Neural cell (in vitro differentiated cells): Measurements from ENCODE around the gene C2CD2L. TPM values are rescaled to one million over a fixed set of nuclear protein-coding genes. Genes with fewer than 3 reads are reported as not detected.

Experiments
- H2AFZ ChIP-seq: fragments of 200-600, 300-800 bp; sonication (generic), shearing (Covaris generic); 2 replicates; pipeline ENCODE4 v1.6.0; 2014; ENCODE audit warnings: low read depth, mild to moderate bottlenecking, antibody characterized with exemption, low read length, moderate library complexity
- H3F3A ChIP-seq: fragments of 200-600 bp; shearing (Covaris generic); 2 replicates; pipeline ENCODE4 v1.6.1; 2016; ENCODE audit warnings: mild to moderate bottlenecking, moderate library complexity, mixed read lengths, antibody characterized with exemption, low read length; ENCODE audit not compliant: insufficient read depth, poor library complexity, severe bottlenecking
- H3K27ac ChIP-seq: fragments of 200-600, 300-800 bp; sonication (generic), shearing (Covaris generic); 2 replicates; pipeline ENCODE4 v1.5.1; 2014; ENCODE audit warnings: mild to moderate bottlenecking, low read length, moderate library complexity
- H3K27me3 ChIP-seq: fragments of 300-800, 200-600 bp; sonication (generic), shearing (Covaris generic); 2 replicates; pipeline ENCODE4 v1.6.0; 2014; ENCODE audit warnings: mild to moderate bottlenecking, low read depth, low read length, moderate library complexity; ENCODE audit not compliant: insufficient read depth
- H3K36me3 ChIP-seq: fragments of 300-800, 200-600 bp; sonication (generic), shearing (Covaris generic); 2 replicates; pipeline ENCODE4 v1.5.1; 2014; ENCODE audit warnings: mild to moderate bottlenecking, antibody characterized with exemption, low read length, moderate library complexity; ENCODE audit not compliant: insufficient read depth
- H3K4me2 ChIP-seq: fragments of 300-800, 200-600 bp; sonication (generic), shearing (Covaris generic); 2 replicates; pipeline ENCODE4 v1.6.0; 2014; ENCODE audit warnings: mild to moderate bottlenecking, low read length
- H3K4me3 ChIP-seq: fragments of 300-800, 200-600 bp; sonication (generic), shearing (Covaris generic); 2 replicates; pipeline ENCODE4 v1.5.1; 2014; ENCODE audit warnings: mild to moderate bottlenecking, low read length, moderate library complexity
- H3K79me2 ChIP-seq: fragments of 200-600 bp; shearing (Covaris generic); replicated peaks from 2 replicates; pipeline ENCODE4 v1.6.0; 2014; ENCODE audit warnings: mild to moderate bottlenecking, low read length, moderate library complexity; ENCODE audit not compliant: insufficient read depth
- H3K9ac ChIP-seq: fragments of 300-800, 200-600 bp; sonication (generic), shearing (Covaris generic); 2 replicates; pipeline ENCODE4 v1.6.1; 2016; ENCODE audit warnings: mild to moderate bottlenecking, low read length, mixed read lengths
- H3K9me2 ChIP-seq: fragments of 200-600 bp; shearing (Covaris generic); 2 replicates; pipeline ENCODE4 v1.6.1; 2016; ENCODE audit warnings: mild to moderate bottlenecking, low read length, mixed read lengths; ENCODE audit not compliant: insufficient read depth
- H3K9me3 ChIP-seq: fragments of 200-600, 300-800 bp; sonication (generic), shearing (Covaris generic); 2 replicates; pipeline ENCODE4 v1.6.1; 2016; ENCODE audit warnings: mild to moderate bottlenecking, mixed run types, low read length, moderate library complexity, mixed read lengths
- H4K20me1 ChIP-seq: fragments of 200-600 bp; shearing (Covaris generic); 2 replicates; pipeline ENCODE4 v1.6.1; 2016; ENCODE audit warnings: mild to moderate bottlenecking, mixed run types; ENCODE audit not compliant: insufficient read depth
- CTCF ChIP-seq: fragments of 450-650 bp; IDR thresholded peaks from 2 replicates; pipeline ENCODE4 v1.5.1; 2014; ENCODE audit warnings: antibody characterized with exemption, mild to moderate bottlenecking, moderate library complexity; ENCODE audit not compliant: poor library complexity, severe bottlenecking
- EP300 ChIP-seq: fragments of 450-650 bp; conservative IDR thresholded peaks from 2 replicates; pipeline ENCODE4 v1.6.1; 2014; ENCODE audit warnings: antibody characterized with exemption, mild to moderate bottlenecking, moderate library complexity; ENCODE audit not compliant: poor library complexity, severe bottlenecking
- EZH2 ChIP-seq: fragments of 200-600, 300-800 bp; shearing (Covaris generic), sonication (generic); IDR thresholded peaks from 2 replicates; pipeline ENCODE4 v1.6.1; 2014; ENCODE audit warnings: antibody characterized with exemption, low read length, borderline replicate concordance, mild to moderate bottlenecking; ENCODE audit not compliant: insufficient read depth, poor library complexity, severe bottlenecking
- MXI1 ChIP-seq: fragments of 450-650 bp; conservative IDR thresholded peaks from 2 replicates; pipeline ENCODE4 v1.6.1; 2014; ENCODE audit warnings: antibody characterized with exemption, mild to moderate bottlenecking; ENCODE audit not compliant: poor library complexity, severe bottlenecking
- POLR2AphosphoS5 ChIP-seq: IDR thresholded peaks from 2 replicates; pipeline ENCODE4 v1.6.1; 2012
- RAD21 ChIP-seq: fragments of 450-650 bp; conservative IDR thresholded peaks from 2 replicates; pipeline ENCODE4 v1.6.1; 2014; ENCODE audit warnings: antibody characterized with exemption, mild to moderate bottlenecking, moderate library complexity
- REST ChIP-seq: IDR thresholded peaks from 2 replicates; pipeline ENCODE4 v1.6.1; 2012; ENCODE audit warnings: borderline replicate concordance
- SMC3 ChIP-seq: fragments of 450-650 bp; conservative IDR thresholded peaks from 2 replicates; pipeline ENCODE4 v1.6.1; 2014; ENCODE audit warnings: antibody characterized with exemption, mild to moderate bottlenecking, moderate library complexity; ENCODE audit not compliant: poor library complexity
- TAF1 ChIP-seq: IDR thresholded peaks from 2 replicates; pipeline ENCODE4 v1.6.1; 2012; ENCODE audit warnings: low read depth
- polyA plus RNA-seq: library from polyadenylated mRNA; depleted of rRNA; stranded (reverse); fragments of >200 nt; gene quantifications from 2 replicates; pipeline ENCODE4 v1.2.3, GENCODE V29; 2014

C2CD2L gene
- polyA plus RNA-seq, 1 donor from 2014 or later: 13.6 TPM

GRCh38 chr11:119099711-119100110, 7.4 kb upstream of the C2CD2L start:
- Histone ChIP-seq H2AFZ (no peak overlapping the region), H3K36me3 (no peaks in the 10 kb centered on the region), H3K9me3 (no peaks in the 10 kb centered on the region), H3K9me2 (no peaks in the 10 kb centered on the region), H4K20me1 (no peaks in the 10 kb centered on the region), H3K9ac (no peak overlapping the region), H3K4me2 (no peak overlapping the region), H3K27me3 (no peaks in the 10 kb centered on the region), H3K4me3 (no peak overlapping the region), H3F3A (no peaks in the 10 kb centered on the region), H3K79me2 (no peaks in the 10 kb centered on the region), H3K27ac (no peak overlapping the region)
- no peak for TF ChIP-seq REST
- TF ChIP-seq SMC3: no peak
- no peak for TF ChIP-seq RAD21
- no peak for TF ChIP-seq POLR2AphosphoS5
- TF ChIP-seq MXI1: no peak
- TF ChIP-seq TAF1: no peak
- TF ChIP-seq EZH2: no peak
- no peak for TF ChIP-seq CTCF
- no peak for TF ChIP-seq EP300

GRCh38 chr11:119100246-119100970, 6.7 kb upstream of the C2CD2L start:
- H3K4me3 ChIP-seq: peak overlapping the region; percentile 82
- peak; percentile 18 for TF ChIP-seq RAD21
- TF ChIP-seq TAF1: no peak
- TF ChIP-seq EZH2: no peak
- TF ChIP-seq CTCF: peak; percentile 53
- no peak for TF ChIP-seq EP300
- TF ChIP-seq SMC3: no peak
- H3K27ac ChIP-seq: no peak overlapping the region
- no peaks in the 10 kb centered on the region for H3K27me3 ChIP-seq
- no peaks in the 10 kb centered on the region for H3K9me2 ChIP-seq
- peak overlapping the region; percentile 88 for H3K4me2 ChIP-seq
- no peaks in the 10 kb centered on the region for H3K36me3 ChIP-seq
- H3K9ac ChIP-seq: peak overlapping the region; percentile 75
- no peaks in the 10 kb centered on the region for H3K79me2 ChIP-seq
- H4K20me1 ChIP-seq: no peaks in the 10 kb centered on the region
- H3F3A ChIP-seq: no peaks in the 10 kb centered on the region
- H3K9me3 ChIP-seq: no peaks in the 10 kb centered on the region
- H2AFZ ChIP-seq: no peak overlapping the region
